ENCODE results near the gene DCP1A. TPM values are rescaled to one million over a fixed set of nuclear protein-coding genes. Genes with fewer than 3 reads are reported as not detected.

Gene DCP1A
- total and polyA plus RNA-seq, 2 of the 13 experiments (the other 11 are each of a cell fraction or from before 2014, with no cell fraction given): 14.2 to 41.2 TPM

- TF ChIP-seq IKZF5 (CRISPR knock-in tag; IDR thresholded peaks at IDR 0.05) (peak; percentile 96), KIAA2018 (CRISPR knock-in tag; IDR thresholded peaks at IDR 0.05; ENCODE audit: borderline replicate concordance) (no peak), MAFG (CRISPR knock-in tag; IDR thresholded peaks at IDR 0.05) (peak; percentile 84)
Observed at GRCh38 chr3:53347261-53348064, at the start of gene DCP1A (continued).
